Measurements from ENCODE around the gene HS2ST1. TPM values are rescaled to one million over a fixed set of nuclear protein-coding genes. Genes with fewer than 3 reads are reported as not detected.

Gene HS2ST1
- total and polyA plus RNA-seq, 7 donors = 2.4 to 13.7 (median 10.0) TPM

DNA sequence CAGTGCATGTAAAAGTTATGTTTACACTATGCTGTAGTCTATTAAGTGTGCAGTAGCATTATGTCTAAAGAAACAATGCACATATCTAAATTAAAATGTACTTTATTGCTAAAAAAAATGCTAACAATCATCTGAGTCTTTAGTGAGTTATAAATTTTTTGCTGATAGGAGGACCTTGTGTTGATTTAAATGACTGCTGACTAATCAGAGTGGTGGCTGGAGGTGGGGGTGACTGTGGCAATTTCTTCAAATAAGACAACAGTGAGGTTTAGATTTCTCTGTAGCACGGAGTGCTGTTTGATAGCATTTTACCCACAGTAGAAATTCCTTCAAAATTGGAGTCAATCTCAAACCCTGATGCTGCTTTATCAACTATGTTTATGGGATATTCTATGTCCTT is 37.0 kb downstream of the HS2ST1 start:
- intact Hi-C loops (cut with DNase I) = no loop called here
- Histone ChIP-seq H3K4me1 (no peaks in the 10 kb centered on the region), H3K27me3 (no peaks in the 10 kb centered on the region), H3K36me3 (no peaks in the 10 kb centered on the region), H3K9me3 (no peaks in the 10 kb centered on the region), H3K27ac (no peak overlapping the region), H3K4me3 (no peak overlapping the region)
- 90 to 98% methylated on average over 1 of the region's 1 CpG for WGBS, 2 donors
- TF ChIP-seq POLR2AphosphoS5 (IDR thresholded peaks at IDR 0.05) = no peak
- TF ChIP-seq, protein P1, sequence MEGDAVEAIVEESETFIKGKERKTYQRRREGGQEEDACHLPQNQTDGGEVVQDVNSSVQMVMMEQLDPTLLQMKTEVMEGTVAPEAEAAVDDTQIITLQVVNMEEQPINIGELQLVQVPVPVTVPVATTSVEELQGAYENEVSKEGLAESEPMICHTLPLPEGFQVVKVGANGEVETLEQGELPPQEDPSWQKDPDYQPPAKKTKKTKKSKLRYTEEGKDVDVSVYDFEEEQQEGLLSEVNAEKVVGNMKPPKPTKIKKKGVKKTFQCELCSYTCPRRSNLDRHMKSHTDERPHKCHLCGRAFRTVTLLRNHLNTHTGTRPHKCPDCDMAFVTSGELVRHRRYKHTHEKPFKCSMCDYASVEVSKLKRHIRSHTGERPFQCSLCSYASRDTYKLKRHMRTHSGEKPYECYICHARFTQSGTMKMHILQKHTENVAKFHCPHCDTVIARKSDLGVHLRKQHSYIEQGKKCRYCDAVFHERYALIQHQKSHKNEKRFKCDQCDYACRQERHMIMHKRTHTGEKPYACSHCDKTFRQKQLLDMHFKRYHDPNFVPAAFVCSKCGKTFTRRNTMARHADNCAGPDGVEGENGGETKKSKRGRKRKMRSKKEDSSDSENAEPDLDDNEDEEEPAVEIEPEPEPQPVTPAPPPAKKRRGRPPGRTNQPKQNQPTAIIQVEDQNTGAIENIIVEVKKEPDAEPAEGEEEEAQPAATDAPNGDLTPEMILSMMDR (IDR thresholded peaks at IDR 0.05) = no peak
- TF ChIP-seq POLR2A (IDR thresholded peaks at IDR 0.05) = no peak
- TF ChIP-seq EP300 (IDR thresholded peaks at IDR 0.05) = no peak
- no peak for DNase-seq

- TF ChIP-seq, protein P1 (IDR thresholded peaks at IDR 0.05) = no peak
- TF ChIP-seq POLR2A (IDR thresholded peaks at IDR 0.05) = no peak
- TF ChIP-seq POLR2AphosphoS5 (IDR thresholded peaks at IDR 0.05) = no peak
- no peak for TF ChIP-seq EP300 (IDR thresholded peaks at IDR 0.05)
- no peak for DNase-seq
- H3K9me3 ChIP-seq = no peaks in the 10 kb centered on the region
- H3K4me1 ChIP-seq = no peaks in the 10 kb centered on the region
- intact Hi-C loops (cut with DNase I) = no loop called here
- H3K36me3 ChIP-seq = no peaks in the 10 kb centered on the region
- no peak overlapping the region for H3K27ac ChIP-seq
- H3K27me3 ChIP-seq = no peaks in the 10 kb centered on the region
- no peak overlapping the region for H3K4me3 ChIP-seq
- WGBS, 2 donors = 93 to 95% methylated on average over 3 of the region's 3 CpGs
Observed at GRCh38 chr1:86953167-86953566, 38.7 kb downstream of the HS2ST1 start.

- H3K27me3 ChIP-seq = no peaks in the 10 kb centered on the region
- H3K27ac ChIP-seq = no peak overlapping the region
- WGBS, 2 donors = 83 to 90% methylated on average over 3 of the region's 3 CpGs
- no peak for DNase-seq
- TF ChIP-seq EP300 (IDR thresholded peaks at IDR 0.05) (no peak), POLR2AphosphoS5 (IDR thresholded peaks at IDR 0.05) (no peak), POLR2A (IDR thresholded peaks at IDR 0.05) (no peak)
- TF ChIP-seq, protein P1 (IDR thresholded peaks at IDR 0.05) = no peak
- no peak overlapping the region for H3K4me3 ChIP-seq
- no peaks in the 10 kb centered on the region for H3K36me3 ChIP-seq
- H3K9me3 ChIP-seq = no peaks in the 10 kb centered on the region
- intact Hi-C loops (cut with DNase I) = no loop called here
- H3K4me1 ChIP-seq = no peaks in the 10 kb centered on the region
Observed at GRCh38 chr1:86955678-86956077, 41.2 kb downstream of the HS2ST1 start.

DNA sequence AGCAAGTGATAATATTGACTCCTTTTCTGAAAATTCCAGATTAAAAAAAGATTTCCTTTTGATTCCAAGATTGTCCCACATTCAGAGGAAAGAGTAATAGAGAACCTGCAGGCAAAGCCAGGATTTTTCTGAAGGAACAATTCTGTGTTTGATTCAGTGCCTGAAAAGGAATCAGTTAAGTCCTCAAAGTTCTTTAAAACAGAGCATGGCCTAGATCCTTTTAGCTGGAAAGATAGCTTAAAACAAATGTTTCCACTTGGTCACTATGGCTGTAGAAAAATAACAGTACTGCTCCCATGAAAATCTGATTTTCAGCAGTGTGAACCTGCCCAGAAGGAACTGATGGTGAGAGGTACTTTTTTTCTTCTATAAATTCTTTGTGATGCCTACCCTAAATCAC is 41.8 kb downstream of the HS2ST1 start:
- TF ChIP-seq, protein P1 (IDR thresholded peaks at IDR 0.05) = no peak
- no peak for TF ChIP-seq EP300 (IDR thresholded peaks at IDR 0.05)
- no peak for TF ChIP-seq POLR2AphosphoS5 (IDR thresholded peaks at IDR 0.05)
- no peak for TF ChIP-seq POLR2A (IDR thresholded peaks at IDR 0.05)
- intact Hi-C loops (cut with DNase I) = no loop called here
- no peak overlapping the region for H3K4me3 ChIP-seq
- H3K27ac ChIP-seq = no peak overlapping the region
- no peaks in the 10 kb centered on the region for H3K36me3 ChIP-seq
- H3K9me3 ChIP-seq = no peaks in the 10 kb centered on the region
- no peak for DNase-seq
- H3K27me3 ChIP-seq = no peaks in the 10 kb centered on the region
- H3K4me1 ChIP-seq = no peaks in the 10 kb centered on the region

DNA sequence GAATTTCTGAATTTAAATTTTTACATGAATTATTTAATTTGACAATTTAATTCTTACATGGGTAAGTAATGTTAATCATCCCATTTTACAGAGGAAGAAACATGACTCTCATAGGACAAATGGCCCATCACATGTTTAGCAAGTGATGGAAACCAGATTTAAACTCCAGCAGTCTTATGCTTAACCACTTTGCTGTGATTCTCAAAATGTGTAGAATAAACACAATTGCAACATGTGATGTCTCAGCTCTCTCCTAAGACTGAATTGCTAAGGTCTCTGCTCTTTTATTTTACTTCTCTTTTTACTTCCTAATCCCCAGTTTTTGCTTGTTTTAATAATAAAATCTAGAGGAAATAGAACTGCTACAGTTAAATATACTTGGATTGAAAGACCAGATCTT is 42.8 kb downstream of the HS2ST1 start:
- Histone ChIP-seq H3K27ac (no peak overlapping the region), H3K9me3 (no peaks in the 10 kb centered on the region), H3K36me3 (no peaks in the 10 kb centered on the region), H3K27me3 (no peaks in the 10 kb centered on the region), H3K4me1 (no peaks in the 10 kb centered on the region), H3K4me3 (no peak overlapping the region)
- TF ChIP-seq, protein P1 (IDR thresholded peaks at IDR 0.05) = no peak
- TF ChIP-seq POLR2AphosphoS5 (IDR thresholded peaks at IDR 0.05) (no peak), EP300 (IDR thresholded peaks at IDR 0.05) (no peak), POLR2A (IDR thresholded peaks at IDR 0.05) (no peak)
- intact Hi-C loops (cut with DNase I) = no loop called here
- DNase-seq = no peak

Data from sigmoid colon (tissue), 7 donors.